GM23338 (cell line): ENCODE data around the gene FCN1. TPM values are rescaled to one million over a fixed set of nuclear protein-coding genes. Genes with fewer than 3 reads are reported as not detected.

Experiments
- ATAC-seq: fragments of 200-7000 bp; cut with Tn5 transposase; 3 replicates; pipeline ENCODE4 v1.9.1; 2020
- DNase-seq: peaks from one replicate; pipeline ENCODE4 v3.0.0-alpha.2; 2015; ENCODE audit warnings: low spot score
- H2AFZ ChIP-seq: fragments of 200-600 bp; sonication (generic); 2 replicates; pipeline ENCODE4 v1.8.0; 2016; ENCODE audit warnings: antibody characterized with exemption, mild to moderate bottlenecking, moderate library complexity
- H3F3A ChIP-seq: fragments of 200-600 bp; sonication (generic); replicated peaks from 2 replicates; pipeline ENCODE4 v1.8.0; 2017; ENCODE audit warnings: antibody characterized with exemption, mixed run types, low read depth
- H3K27ac ChIP-seq: fragments of 200-600 bp; sonication (generic); 2 replicates; pipeline ENCODE4 v1.6.1; 2016; ENCODE audit warnings: low read depth
- H3K27me3 ChIP-seq: fragments of 200-600 bp; sonication (generic); 2 replicates; pipeline ENCODE4 v1.8.0; 2016; ENCODE audit warnings: mild to moderate bottlenecking, mixed run types, moderate library complexity; ENCODE audit not compliant: insufficient read depth
- H3K36me3 ChIP-seq: fragments of 200-600 bp; sonication (generic); 2 replicates; pipeline ENCODE4 v1.8.0; 2016; ENCODE audit warnings: mild to moderate bottlenecking; ENCODE audit not compliant: insufficient read depth
- H3K4me1 ChIP-seq: fragments of 200-600 bp; sonication (generic); 2 replicates; pipeline ENCODE4 v1.8.0; 2016; ENCODE audit warnings: mild to moderate bottlenecking, moderate library complexity; ENCODE audit not compliant: insufficient read depth
- H3K4me2 ChIP-seq: fragments of 200-600 bp; sonication (generic); 2 replicates; pipeline ENCODE4 v1.7.1; 2017; ENCODE audit warnings: mixed run types
- H3K4me3 ChIP-seq: fragments of 200-600 bp; sonication (generic); 2 replicates; pipeline ENCODE4 v1.6.1; 2016; ENCODE audit warnings: mixed run types
- H3K79me2 ChIP-seq: fragments of 200-600 bp; sonication (generic); replicated peaks from 2 replicates; pipeline ENCODE4 v1.8.0; 2017; ENCODE audit warnings: mild to moderate bottlenecking; ENCODE audit not compliant: insufficient read depth
- H3K9me2 ChIP-seq: fragments of 200-600 bp; sonication (generic); 2 replicates; pipeline ENCODE4 v1.8.0; 2017; ENCODE audit not compliant: insufficient read depth
- H4K20me1 ChIP-seq: fragments of 200-600 bp; sonication (generic); replicated peaks from 2 replicates; pipeline ENCODE4 v1.8.0; 2017; ENCODE audit warnings: mild to moderate bottlenecking; ENCODE audit not compliant: insufficient read depth
- H3K27ac Mint-ChIP-seq: 2 replicates; pipeline ENCODE4 v1.8.0; 2020; ENCODE audit warnings: inconsistent platforms, mild to moderate bottlenecking, moderate library complexity, mixed read lengths
- H3K27me3 Mint-ChIP-seq: 3 replicates; pipeline ENCODE4 v1.8.0; 2022; ENCODE audit warnings: low read depth, mild to moderate bottlenecking, moderate library complexity, mixed read lengths, inconsistent platforms; ENCODE audit not compliant: insufficient read depth, poor library complexity
- H3K36me3 Mint-ChIP-seq: 3 replicates; pipeline ENCODE4 v1.8.0; 2021; ENCODE audit warnings: low read depth, mild to moderate bottlenecking, inconsistent platforms, moderate library complexity, mixed read lengths
- H3K4me1 Mint-ChIP-seq: 3 replicates; pipeline ENCODE4 v1.8.0; 2020; ENCODE audit warnings: mild to moderate bottlenecking, inconsistent platforms, mixed read lengths
- H3K4me3 Mint-ChIP-seq: 3 replicates; pipeline ENCODE4 v1.8.0; 2021; ENCODE audit warnings: moderate library complexity, mild to moderate bottlenecking, inconsistent platforms, mixed read lengths
- H3K9me3 Mint-ChIP-seq: 3 replicates; pipeline ENCODE4 v1.8.0; 2020; ENCODE audit warnings: moderate library complexity, mild to moderate bottlenecking, inconsistent platforms, mixed read lengths
- NANOG ChIP-seq: IDR thresholded peaks from 2 replicates; pipeline ENCODE4 v1.6.1; 2016; ENCODE audit warnings: antibody characterized with exemption, borderline replicate concordance
- ZNF114 ChIP-seq: fragments of 250-450 bp; sonication (Bioruptor Pico); IDR thresholded peaks from 2 replicates; pipeline ENCODE4 v1.5.0; 2020; ENCODE audit warnings: mild to moderate bottlenecking, moderate library complexity
- ZNF331 ChIP-seq: fragments of 250-450 bp; sonication (Bioruptor Pico); IDR thresholded peaks from 2 replicates; pipeline ENCODE4 v1.5.0; 2020; ENCODE audit warnings: low read depth, mild to moderate bottlenecking, moderate library complexity
- polyA plus RNA-seq: library from polyadenylated mRNA; unstranded; fragments of >200 nt; fragmentation: Nextera tagmentation; extraction: Ambion mirVana; gene quantifications from 2 replicates; pipeline ENCODE4 v1.2.1, GENCODE V29; 2016
- total RNA-seq: library from RNA; depleted of rRNA; stranded (reverse); fragments of >200 nt; shearing (Covaris generic); gene quantifications from 2 replicates; pipeline ENCODE4 v1.2.3, GENCODE V29; 2014
- TF ChIP-seq, protein P1 (sequence below): IDR thresholded peaks from 2 replicates; pipeline ENCODE4 v1.6.1; 2016; ENCODE audit warnings: antibody characterized with exemption
- TF ChIP-seq, protein P2 (sequence below), 2 experiments: fragments of 200-600 bp in 1 of 2; sonication (generic) in 1 of 2; conservative IDR thresholded peaks; 2 replicates each; pipeline versions ENCODE4 v1.5.1 to v1.6.1; 2016 to 2017; ENCODE audit warnings: antibody characterized with exemption in 2 of 2, low read depth in 2 of 2, mild to moderate bottlenecking in 2 of 2, moderate library complexity in 1 of 2
- TF ChIP-seq, protein P3 (sequence below): fragments of 250-450 bp; sonication (Bioruptor Pico); IDR thresholded peaks from 2 replicates; pipeline ENCODE4 v1.5.0; 2020; ENCODE audit warnings: mild to moderate bottlenecking, moderate library complexity

FCN1 gene
- total and polyA plus RNA-seq, 2 experiments from 2014 or later, result not detected

DNA sequence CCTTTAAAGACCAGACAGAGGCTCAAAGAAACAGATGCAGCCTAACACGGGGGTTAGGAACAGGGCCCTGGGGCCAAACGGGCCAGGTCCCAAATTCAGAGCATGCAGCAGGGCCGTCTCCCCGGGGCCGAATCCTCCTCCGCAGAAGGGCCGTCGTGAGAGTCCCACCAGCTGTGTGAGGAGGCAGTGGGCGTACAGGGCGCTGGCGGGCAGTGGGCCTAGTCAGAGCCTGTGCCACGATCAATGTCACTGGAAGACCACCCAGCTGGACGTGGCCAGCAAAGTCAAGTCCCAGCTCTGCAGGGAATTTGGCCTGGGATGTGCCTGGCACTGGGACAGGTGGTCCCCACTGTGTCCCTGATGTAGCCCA, 52.9 kb downstream of the FCN1 start (continued):
- TF ChIP-seq ZNF331 (CRISPR knock-in tag), result no peak

DNA sequence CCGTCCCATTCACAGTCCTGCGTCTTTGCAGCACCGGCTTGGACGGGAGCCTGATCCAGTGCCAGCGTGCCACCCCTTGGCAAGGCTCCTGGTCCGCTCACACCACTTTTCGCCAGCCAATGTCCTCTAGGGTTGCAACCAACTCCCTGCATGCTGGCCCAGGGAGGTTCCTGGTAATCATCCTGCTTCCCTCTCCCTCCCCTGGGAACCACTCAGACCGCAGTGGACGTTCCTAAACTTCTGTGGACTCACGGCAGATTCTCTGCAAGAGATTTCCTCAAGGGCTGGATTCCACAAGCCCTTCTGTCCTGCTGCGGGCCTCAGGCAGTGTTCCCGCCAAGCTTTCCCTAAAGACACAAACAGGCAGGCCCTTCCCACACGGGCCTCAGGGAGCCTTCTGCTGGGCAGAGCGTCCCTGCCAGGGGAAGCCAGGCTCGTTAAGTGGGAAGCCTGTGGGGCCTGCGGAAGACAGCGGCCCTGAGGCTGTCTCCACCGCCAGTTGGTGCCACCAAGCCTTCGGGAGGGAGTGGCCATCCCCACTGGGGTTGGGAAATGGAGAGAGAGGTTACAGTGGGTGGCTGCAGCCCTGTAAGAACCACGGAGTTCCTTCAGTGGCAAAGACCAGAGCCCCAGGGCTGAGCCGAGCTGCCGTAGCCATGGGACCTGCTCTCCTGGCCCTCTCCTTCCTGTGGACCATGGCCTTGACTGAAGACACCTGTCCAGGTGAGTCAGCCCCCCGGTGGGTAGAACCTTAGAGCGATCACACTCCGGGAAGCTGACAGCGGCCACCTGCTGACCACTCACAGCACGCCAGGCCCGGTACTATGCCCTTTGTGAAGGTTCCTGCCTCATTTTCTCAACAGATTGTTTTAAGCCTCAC, 53.5 kb downstream of the FCN1 start:
- H3K4me3 ChIP-seq, result no peak overlapping the region
- H2AFZ ChIP-seq, result no peak overlapping the region
- H3K4me2 ChIP-seq, result no peak overlapping the region
- H3K36me3 Mint-ChIP-seq, result peaks cover 6% of the 10 kb centered on the region
- no peaks in the 10 kb centered on the region for H3K4me1 ChIP-seq
- peaks cover 16% of the 10 kb centered on the region for H3K9me3 Mint-ChIP-seq
- no peaks in the 10 kb centered on the region for H3K4me1 Mint-ChIP-seq
- no peaks in the 10 kb centered on the region for H3K79me2 ChIP-seq
- H3K36me3 ChIP-seq, result no peaks in the 10 kb centered on the region
- H3K27ac ChIP-seq, result no peak overlapping the region
- no peak overlapping the region for H3K4me3 Mint-ChIP-seq
- no peaks in the 10 kb centered on the region for H4K20me1 ChIP-seq
- no peaks in the 10 kb centered on the region for H3K27me3 ChIP-seq
- TF ChIP-seq, protein P1, sequence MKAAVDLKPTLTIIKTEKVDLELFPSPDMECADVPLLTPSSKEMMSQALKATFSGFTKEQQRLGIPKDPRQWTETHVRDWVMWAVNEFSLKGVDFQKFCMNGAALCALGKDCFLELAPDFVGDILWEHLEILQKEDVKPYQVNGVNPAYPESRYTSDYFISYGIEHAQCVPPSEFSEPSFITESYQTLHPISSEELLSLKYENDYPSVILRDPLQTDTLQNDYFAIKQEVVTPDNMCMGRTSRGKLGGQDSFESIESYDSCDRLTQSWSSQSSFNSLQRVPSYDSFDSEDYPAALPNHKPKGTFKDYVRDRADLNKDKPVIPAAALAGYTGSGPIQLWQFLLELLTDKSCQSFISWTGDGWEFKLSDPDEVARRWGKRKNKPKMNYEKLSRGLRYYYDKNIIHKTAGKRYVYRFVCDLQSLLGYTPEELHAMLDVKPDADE, result no peak
- TF ChIP-seq, protein P2, sequence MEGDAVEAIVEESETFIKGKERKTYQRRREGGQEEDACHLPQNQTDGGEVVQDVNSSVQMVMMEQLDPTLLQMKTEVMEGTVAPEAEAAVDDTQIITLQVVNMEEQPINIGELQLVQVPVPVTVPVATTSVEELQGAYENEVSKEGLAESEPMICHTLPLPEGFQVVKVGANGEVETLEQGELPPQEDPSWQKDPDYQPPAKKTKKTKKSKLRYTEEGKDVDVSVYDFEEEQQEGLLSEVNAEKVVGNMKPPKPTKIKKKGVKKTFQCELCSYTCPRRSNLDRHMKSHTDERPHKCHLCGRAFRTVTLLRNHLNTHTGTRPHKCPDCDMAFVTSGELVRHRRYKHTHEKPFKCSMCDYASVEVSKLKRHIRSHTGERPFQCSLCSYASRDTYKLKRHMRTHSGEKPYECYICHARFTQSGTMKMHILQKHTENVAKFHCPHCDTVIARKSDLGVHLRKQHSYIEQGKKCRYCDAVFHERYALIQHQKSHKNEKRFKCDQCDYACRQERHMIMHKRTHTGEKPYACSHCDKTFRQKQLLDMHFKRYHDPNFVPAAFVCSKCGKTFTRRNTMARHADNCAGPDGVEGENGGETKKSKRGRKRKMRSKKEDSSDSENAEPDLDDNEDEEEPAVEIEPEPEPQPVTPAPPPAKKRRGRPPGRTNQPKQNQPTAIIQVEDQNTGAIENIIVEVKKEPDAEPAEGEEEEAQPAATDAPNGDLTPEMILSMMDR (conservative IDR thresholded peaks at IDR 0.05; ENCODE audit: low read depth in 2 of 2), result no peak
- TF ChIP-seq NANOG (no peak), ZNF114 (CRISPR knock-in tag) (no peak)
- H3K27ac Mint-ChIP-seq, result no peak overlapping the region
- H3K9me2 ChIP-seq, result no peaks in the 10 kb centered on the region
- DNase-seq (no peak), ATAC-seq (no peak)
- H3F3A ChIP-seq, result no peaks in the 10 kb centered on the region
- no peaks in the 10 kb centered on the region for H3K27me3 Mint-ChIP-seq

DNA sequence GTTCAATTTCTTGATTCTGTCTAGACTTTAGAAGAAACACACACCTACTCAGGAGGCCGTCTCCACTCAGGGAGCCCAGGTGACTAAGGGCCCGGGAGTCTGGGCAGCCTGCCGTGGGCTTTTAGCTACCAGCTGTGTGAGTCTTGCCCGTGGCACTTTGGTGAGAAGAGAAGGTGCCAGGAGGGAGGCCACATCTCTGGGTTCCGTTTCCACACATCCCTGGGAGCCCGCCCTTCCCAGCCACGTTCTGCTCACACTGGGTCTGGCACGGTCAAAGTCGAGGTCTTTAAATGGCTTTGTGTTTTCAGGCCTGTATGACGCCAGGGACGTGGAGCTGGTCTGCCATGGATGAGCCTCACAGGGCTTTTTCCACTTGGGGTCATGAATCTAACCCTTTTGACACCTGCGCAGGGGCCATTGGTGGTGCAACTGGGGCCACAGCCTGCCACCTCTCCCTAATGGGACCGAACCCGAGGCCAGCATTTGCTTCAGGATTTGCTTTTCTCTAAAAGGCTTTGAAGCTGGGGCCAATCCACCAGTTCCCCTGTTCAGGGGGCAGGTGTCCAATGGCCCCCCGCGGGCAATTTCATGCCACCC, 54.3 kb downstream of the FCN1 start:
- H3F3A ChIP-seq, result no peaks in the 10 kb centered on the region
- H3K27me3 ChIP-seq, result no peaks in the 10 kb centered on the region
- H3K4me3 Mint-ChIP-seq, result no peak overlapping the region
- no peaks in the 10 kb centered on the region for H3K4me1 Mint-ChIP-seq
- ATAC-seq (no peak), DNase-seq (no peak)
- peaks cover 16% of the 10 kb centered on the region for H3K9me3 Mint-ChIP-seq
- no peak overlapping the region for H3K27ac ChIP-seq
- H3K4me2 ChIP-seq, result no peak overlapping the region
- peaks cover under 1% of the 10 kb centered on the region for H3K27me3 Mint-ChIP-seq
- H4K20me1 ChIP-seq, result no peaks in the 10 kb centered on the region
- H2AFZ ChIP-seq, result no peak overlapping the region
- no peaks in the 10 kb centered on the region for H3K9me2 ChIP-seq
- H3K4me3 ChIP-seq, result no peak overlapping the region
- TF ChIP-seq, protein P3, sequence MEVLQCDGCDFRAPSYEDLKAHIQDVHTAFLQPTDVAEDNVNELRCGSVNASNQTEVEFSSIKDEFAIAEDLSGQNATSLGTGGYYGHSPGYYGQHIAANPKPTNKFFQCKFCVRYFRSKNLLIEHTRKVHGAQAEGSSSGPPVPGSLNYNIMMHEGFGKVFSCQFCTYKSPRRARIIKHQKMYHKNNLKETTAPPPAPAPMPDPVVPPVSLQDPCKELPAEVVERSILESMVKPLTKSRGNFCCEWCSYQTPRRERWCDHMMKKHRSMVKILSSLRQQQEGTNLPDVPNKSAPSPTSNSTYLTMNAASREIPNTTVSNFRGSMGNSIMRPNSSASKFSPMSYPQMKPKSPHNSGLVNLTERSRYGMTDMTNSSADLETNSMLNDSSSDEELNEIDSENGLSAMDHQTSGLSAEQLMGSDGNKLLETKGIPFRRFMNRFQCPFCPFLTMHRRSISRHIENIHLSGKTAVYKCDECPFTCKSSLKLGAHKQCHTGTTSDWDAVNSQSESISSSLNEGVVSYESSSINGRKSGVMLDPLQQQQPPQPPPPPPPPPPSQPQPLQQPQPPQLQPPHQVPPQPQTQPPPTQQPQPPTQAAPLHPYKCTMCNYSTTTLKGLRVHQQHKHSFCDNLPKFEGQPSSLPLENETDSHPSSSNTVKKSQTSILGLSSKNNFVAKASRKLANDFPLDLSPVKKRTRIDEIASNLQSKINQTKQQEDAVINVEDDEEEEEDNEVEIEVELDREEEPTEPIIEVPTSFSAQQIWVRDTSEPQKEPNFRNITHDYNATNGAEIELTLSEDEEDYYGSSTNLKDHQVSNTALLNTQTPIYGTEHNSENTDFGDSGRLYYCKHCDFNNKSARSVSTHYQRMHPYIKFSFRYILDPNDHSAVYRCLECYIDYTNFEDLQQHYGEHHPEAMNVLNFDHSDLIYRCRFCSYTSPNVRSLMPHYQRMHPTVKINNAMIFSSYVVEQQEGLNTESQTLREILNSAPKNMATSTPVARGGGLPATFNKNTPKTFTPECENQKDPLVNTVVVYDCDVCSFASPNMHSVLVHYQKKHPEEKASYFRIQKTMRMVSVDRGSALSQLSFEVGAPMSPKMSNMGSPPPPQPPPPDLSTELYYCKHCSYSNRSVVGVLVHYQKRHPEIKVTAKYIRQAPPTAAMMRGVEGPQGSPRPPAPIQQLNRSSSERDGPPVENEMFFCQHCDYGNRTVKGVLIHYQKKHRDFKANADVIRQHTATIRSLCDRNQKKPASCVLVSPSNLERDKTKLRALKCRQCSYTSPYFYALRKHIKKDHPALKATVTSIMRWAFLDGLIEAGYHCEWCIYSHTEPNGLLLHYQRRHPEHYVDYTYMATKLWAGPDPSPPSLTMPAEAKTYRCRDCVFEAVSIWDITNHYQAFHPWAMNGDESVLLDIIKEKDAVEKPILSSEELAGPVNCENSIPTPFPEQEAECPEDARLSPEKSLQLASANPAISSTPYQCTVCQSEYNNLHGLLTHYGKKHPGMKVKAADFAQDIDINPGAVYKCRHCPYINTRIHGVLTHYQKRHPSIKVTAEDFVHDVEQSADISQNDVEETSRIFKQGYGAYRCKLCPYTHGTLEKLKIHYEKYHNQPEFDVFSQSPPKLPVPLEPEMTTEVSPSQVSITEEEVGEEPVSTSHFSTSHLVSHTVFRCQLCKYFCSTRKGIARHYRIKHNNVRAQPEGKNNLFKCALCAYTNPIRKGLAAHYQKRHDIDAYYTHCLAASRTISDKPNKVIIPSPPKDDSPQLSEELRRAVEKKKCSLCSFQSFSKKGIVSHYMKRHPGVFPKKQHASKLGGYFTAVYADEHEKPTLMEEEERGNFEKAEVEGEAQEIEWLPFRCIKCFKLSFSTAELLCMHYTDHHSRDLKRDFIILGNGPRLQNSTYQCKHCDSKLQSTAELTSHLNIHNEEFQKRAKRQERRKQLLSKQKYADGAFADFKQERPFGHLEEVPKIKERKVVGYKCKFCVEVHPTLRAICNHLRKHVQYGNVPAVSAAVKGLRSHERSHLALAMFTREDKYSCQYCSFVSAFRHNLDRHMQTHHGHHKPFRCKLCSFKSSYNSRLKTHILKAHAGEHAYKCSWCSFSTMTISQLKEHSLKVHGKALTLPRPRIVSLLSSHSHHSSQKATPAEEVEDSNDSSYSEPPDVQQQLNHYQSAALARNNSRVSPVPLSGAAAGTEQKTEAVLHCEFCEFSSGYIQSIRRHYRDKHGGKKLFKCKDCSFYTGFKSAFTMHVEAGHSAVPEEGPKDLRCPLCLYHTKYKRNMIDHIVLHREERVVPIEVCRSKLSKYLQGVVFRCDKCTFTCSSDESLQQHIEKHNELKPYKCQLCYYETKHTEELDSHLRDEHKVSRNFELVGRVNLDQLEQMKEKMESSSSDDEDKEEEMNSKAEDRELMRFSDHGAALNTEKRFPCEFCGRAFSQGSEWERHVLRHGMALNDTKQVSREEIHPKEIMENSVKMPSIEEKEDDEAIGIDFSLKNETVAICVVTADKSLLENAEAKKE (CRISPR knock-in tag), result no peak
- no peak for TF ChIP-seq ZNF114 (CRISPR knock-in tag)
- H3K79me2 ChIP-seq, result no peaks in the 10 kb centered on the region
- peaks cover 6% of the 10 kb centered on the region for H3K36me3 Mint-ChIP-seq
- H3K27ac Mint-ChIP-seq, result no peak overlapping the region
- H3K36me3 ChIP-seq, result no peaks in the 10 kb centered on the region
- H3K4me1 ChIP-seq, result no peaks in the 10 kb centered on the region
